Activated CD8-positive, alpha-beta T cell treated with anti-CD3 and anti-CD28 coated beads for 36 hours (primary cell): ENCODE data around the gene POLD2. TPM values are rescaled to one million over a fixed set of nuclear protein-coding genes. Genes with fewer than 3 reads are reported as not detected.

Experiments used
- ATAC-seq: fragments of 200-7000 bp; cut with Tn5 transposase; one replicate; pipeline ENCODE4 v1.10.0; 2021; ENCODE audit warnings: mild to moderate bottlenecking, moderate library complexity
- CTCF ChIA-PET: fragments of 350-600 bp; sonication (Branson Sonifier 250); formaldehyde crosslinking; loops from one replicate; lab custom pipeline; 2021; ENCODE audit warnings: antibody characterized with exemption; lab: Charles Lee
- POLR2A ChIA-PET: fragments of 350-600 bp; sonication (Branson Sonifier 250); formaldehyde crosslinking; loops from one replicate; lab custom pipeline; 2021; ENCODE audit warnings: antibody characterized with exemption; lab: Charles Lee
- DNase-seq: peaks from one replicate; pipeline ENCODE4 v3.0.0-alpha.2; 2020
- H3K27ac Mint-ChIP-seq: one replicate; pipeline ENCODE4 v1.8.0; 2021; ENCODE audit warnings: mild to moderate bottlenecking, mixed read lengths
- H3K27me3 Mint-ChIP-seq: one replicate; pipeline ENCODE4 v1.8.0; 2021; ENCODE audit warnings: mixed read lengths
- H3K36me3 Mint-ChIP-seq: one replicate; pipeline ENCODE4 v1.8.0; 2021; ENCODE audit warnings: low read depth, mixed read lengths
- H3K4me1 Mint-ChIP-seq: one replicate; pipeline ENCODE4 v1.8.0; 2021; ENCODE audit warnings: low read depth, mixed read lengths
- H3K4me3 Mint-ChIP-seq: one replicate; pipeline ENCODE4 v1.8.0; 2021; ENCODE audit warnings: mild to moderate bottlenecking, moderate library complexity, mixed read lengths
- H3K9me3 Mint-ChIP-seq: one replicate; pipeline ENCODE4 v1.8.0; 2021; ENCODE audit warnings: mixed read lengths
- CTCF ChIP-seq: fragments of 200-600 bp; IDR thresholded peaks from one replicate; pipeline ENCODE4 v1.8.0; 2022; ENCODE audit warnings: antibody characterized with exemption, mild to moderate bottlenecking
- intact Hi-C: fragments of 100-400 bp; cut with micrococcal nuclease; formaldehyde crosslinking; loops from one replicate; pipeline ENCODE4 v1.10.0; 2022
- total RNA-seq, 2 experiments: library from RNA; stranded (reverse); gene quantifications; one replicate each; pipeline ENCODE4 v1.2.3, GENCODE V29; 2021

Gene POLD2
- total RNA-seq, 2 experiments from 2014 or later, result 243 to 251 TPM

GRCh38 chr7:44163591-44163990, 40.2 kb upstream of the POLD2 start:
- peaks cover 6% of the 10 kb centered on the region for H3K4me1 Mint-ChIP-seq

GRCh38 chr7:44162785-44163395, 39.5 kb upstream of the POLD2 start:
- POLR2A ChIA-PET, result no interaction called here
- ATAC-seq, result no peak

More at GRCh38 chr7:44163591-44163990, 40.2 kb upstream of the POLD2 start:
- no peaks in the 10 kb centered on the region for H3K27me3 Mint-ChIP-seq
- no peak for TF ChIP-seq CTCF
- H3K9me3 Mint-ChIP-seq, result no peaks in the 10 kb centered on the region
- intact Hi-C loops, result no loop called here
- ATAC-seq, result no peak
- POLR2A ChIA-PET, result no interaction called here
- no peak for DNase-seq
- H3K4me3 Mint-ChIP-seq, result no peak overlapping the region
- H3K36me3 Mint-ChIP-seq, result no peaks in the 10 kb centered on the region
- CTCF ChIA-PET, result no interaction called here
- no peak overlapping the region for H3K27ac Mint-ChIP-seq

GRCh38 chr7:44162179-44162578, 38.8 kb upstream of the POLD2 start:
- Mint-ChIP-seq H3K4me3 (no peak overlapping the region), H3K4me1 (no peaks in the 10 kb centered on the region), H3K36me3 (no peaks in the 10 kb centered on the region), H3K27me3 (no peaks in the 10 kb centered on the region), H3K9me3 (no peaks in the 10 kb centered on the region), H3K27ac (no peak overlapping the region)
- POLR2A ChIA-PET, result no interaction called here
- CTCF ChIA-PET, result no interaction called here
- TF ChIP-seq CTCF, result no peak
- ATAC-seq, result no peak
- DNase-seq, result no peak
- intact Hi-C loops, result no loop called here

More at GRCh38 chr7:44162785-44163395, 39.5 kb upstream of the POLD2 start:
- intact Hi-C loops, result no loop called here
- Mint-ChIP-seq H3K4me3 (no peak overlapping the region), H3K27ac (no peak overlapping the region), H3K36me3 (no peaks in the 10 kb centered on the region), H3K9me3 (no peaks in the 10 kb centered on the region), H3K27me3 (no peaks in the 10 kb centered on the region), H3K4me1 (peaks cover 5% of the 10 kb centered on the region)
- CTCF ChIA-PET, result no interaction called here
- DNase-seq, result no peak
- no peak for TF ChIP-seq CTCF

- ATAC-seq (no peak), DNase-seq (no peak)
- H3K27me3 Mint-ChIP-seq, result no peaks in the 10 kb centered on the region
- H3K9me3 Mint-ChIP-seq, result no peaks in the 10 kb centered on the region
- H3K4me3 Mint-ChIP-seq, result no peak overlapping the region
- no peaks in the 10 kb centered on the region for H3K4me1 Mint-ChIP-seq
- no peak for TF ChIP-seq CTCF
- no peaks in the 10 kb centered on the region for H3K36me3 Mint-ChIP-seq
- H3K27ac Mint-ChIP-seq, result no peak overlapping the region
- intact Hi-C loops, result no loop called here
- POLR2A ChIA-PET, result no interaction called here
- CTCF ChIA-PET, result interaction anchor here (1.3 to 1.5 kb wide), 2 partner anchors 9 to 10 kb away, joined by 3 to 4 read pairs; no protein-coding TSS in a partner anchor
Measured at GRCh38 chr7:44161371-44161770, 38.0 kb upstream of the POLD2 start.

GRCh38 chr7:44159824-44160630, 36.7 kb upstream of the POLD2 start:
- DNase-seq, result no peak
- H3K36me3 Mint-ChIP-seq, result no peaks in the 10 kb centered on the region
- TF ChIP-seq CTCF, result no peak
- H3K27me3 Mint-ChIP-seq, result no peaks in the 10 kb centered on the region
- intact Hi-C loops, result no loop called here
- no peak overlapping the region for H3K4me3 Mint-ChIP-seq
- POLR2A ChIA-PET, result no interaction called here
- H3K9me3 Mint-ChIP-seq, result no peaks in the 10 kb centered on the region
- H3K27ac Mint-ChIP-seq, result no peak overlapping the region
- CTCF ChIA-PET, result interaction anchor here (1.5 kb wide), 1 partner anchor 10 kb away, joined by 3 read pairs; no protein-coding TSS in a partner anchor
- no peaks in the 10 kb centered on the region for H3K4me1 Mint-ChIP-seq
- no peak for ATAC-seq
